Measurements from ENCODE around the gene CTNNBL1. TPM values are rescaled to one million over a fixed set of nuclear protein-coding genes. Genes with fewer than 3 reads are reported as not detected.

Gene CTNNBL1
- total RNA-seq, 4 donors from 2014 or later: 15.3 to 31.5 (median 27.2) TPM

DNA sequence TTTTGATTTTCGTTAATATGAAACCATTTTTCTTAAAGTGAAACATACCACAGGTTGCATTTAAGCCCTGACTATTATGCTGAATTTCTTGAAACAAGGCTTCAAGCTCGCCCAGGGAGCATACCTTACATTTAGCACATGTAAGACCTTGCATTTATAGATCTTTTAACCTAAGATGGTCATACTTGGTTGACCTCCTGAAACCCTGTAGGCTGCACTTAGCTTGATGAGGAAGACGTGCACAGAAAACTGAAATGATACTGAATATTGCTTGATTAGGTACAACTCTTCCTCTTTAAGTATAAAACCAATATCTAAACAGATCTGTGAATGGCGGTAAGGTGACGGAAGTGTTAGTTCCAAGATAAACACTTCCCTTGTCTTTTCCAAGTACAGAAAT, 82.2 kb downstream of the CTNNBL1 start:
- TF ChIP-seq POLR2A (IDR thresholded peaks at IDR 0.05): no peak
- TF ChIP-seq, protein P1, sequence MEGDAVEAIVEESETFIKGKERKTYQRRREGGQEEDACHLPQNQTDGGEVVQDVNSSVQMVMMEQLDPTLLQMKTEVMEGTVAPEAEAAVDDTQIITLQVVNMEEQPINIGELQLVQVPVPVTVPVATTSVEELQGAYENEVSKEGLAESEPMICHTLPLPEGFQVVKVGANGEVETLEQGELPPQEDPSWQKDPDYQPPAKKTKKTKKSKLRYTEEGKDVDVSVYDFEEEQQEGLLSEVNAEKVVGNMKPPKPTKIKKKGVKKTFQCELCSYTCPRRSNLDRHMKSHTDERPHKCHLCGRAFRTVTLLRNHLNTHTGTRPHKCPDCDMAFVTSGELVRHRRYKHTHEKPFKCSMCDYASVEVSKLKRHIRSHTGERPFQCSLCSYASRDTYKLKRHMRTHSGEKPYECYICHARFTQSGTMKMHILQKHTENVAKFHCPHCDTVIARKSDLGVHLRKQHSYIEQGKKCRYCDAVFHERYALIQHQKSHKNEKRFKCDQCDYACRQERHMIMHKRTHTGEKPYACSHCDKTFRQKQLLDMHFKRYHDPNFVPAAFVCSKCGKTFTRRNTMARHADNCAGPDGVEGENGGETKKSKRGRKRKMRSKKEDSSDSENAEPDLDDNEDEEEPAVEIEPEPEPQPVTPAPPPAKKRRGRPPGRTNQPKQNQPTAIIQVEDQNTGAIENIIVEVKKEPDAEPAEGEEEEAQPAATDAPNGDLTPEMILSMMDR (IDR thresholded peaks at IDR 0.05): no peak
- intact Hi-C loops (cut with DNase I): no loop called here
- Histone ChIP-seq H3K36me3 (peaks cover 0 to 62% (median 0%) of the 10 kb centered on the region in 3 donors), H3K27me3 (no peaks in the 10 kb centered on the region), H3K9me3 (no peaks in the 10 kb centered on the region), H3K4me1 (peaks cover 0 to 15% (median 0%) of the 10 kb centered on the region in 3 donors), H3K4me3 (no peak overlapping the region), H3K27ac (no peak overlapping the region)
- 84 to 89% methylated on average over 5 of the region's 5 CpGs for WGBS, 2 donors
- no peak for DNase-seq

DNA sequence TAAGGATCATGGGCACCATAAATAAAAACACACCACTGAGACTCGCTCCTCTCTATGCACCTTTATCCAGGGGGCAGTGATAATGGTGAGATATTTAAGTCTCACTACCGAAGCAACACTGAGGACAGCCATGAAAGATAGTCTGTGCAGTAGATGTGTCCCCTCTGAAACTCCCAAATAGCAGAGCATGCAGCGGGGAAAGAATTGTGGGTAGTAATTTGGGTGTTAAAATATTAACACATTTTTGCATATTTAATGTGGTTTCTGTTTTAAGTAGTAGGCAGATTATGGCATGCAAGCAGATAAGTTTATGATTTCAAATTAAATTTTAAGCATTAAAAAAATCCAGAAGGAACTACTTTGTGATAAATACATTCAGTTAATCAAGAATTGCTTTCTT, 82.7 kb downstream of the CTNNBL1 start:
- no peaks in the 10 kb centered on the region for H3K27me3 ChIP-seq
- peaks cover 0 to 62% (median 0%) of the 10 kb centered on the region in 3 donors for H3K36me3 ChIP-seq
- intact Hi-C loops (cut with DNase I): no loop called here
- DNase-seq: no peak
- WGBS, 2 donors: 92 to 94% methylated on average over 3 of the region's 3 CpGs
- TF ChIP-seq, protein P1 (IDR thresholded peaks at IDR 0.05): no peak
- no peak for TF ChIP-seq POLR2A (IDR thresholded peaks at IDR 0.05)
- no peak overlapping the region for H3K4me3 ChIP-seq
- H3K9me3 ChIP-seq: no peaks in the 10 kb centered on the region
- no peak overlapping the region for H3K27ac ChIP-seq
- peaks cover 0 to 15% (median 0%) of the 10 kb centered on the region in 3 donors for H3K4me1 ChIP-seq

DNA sequence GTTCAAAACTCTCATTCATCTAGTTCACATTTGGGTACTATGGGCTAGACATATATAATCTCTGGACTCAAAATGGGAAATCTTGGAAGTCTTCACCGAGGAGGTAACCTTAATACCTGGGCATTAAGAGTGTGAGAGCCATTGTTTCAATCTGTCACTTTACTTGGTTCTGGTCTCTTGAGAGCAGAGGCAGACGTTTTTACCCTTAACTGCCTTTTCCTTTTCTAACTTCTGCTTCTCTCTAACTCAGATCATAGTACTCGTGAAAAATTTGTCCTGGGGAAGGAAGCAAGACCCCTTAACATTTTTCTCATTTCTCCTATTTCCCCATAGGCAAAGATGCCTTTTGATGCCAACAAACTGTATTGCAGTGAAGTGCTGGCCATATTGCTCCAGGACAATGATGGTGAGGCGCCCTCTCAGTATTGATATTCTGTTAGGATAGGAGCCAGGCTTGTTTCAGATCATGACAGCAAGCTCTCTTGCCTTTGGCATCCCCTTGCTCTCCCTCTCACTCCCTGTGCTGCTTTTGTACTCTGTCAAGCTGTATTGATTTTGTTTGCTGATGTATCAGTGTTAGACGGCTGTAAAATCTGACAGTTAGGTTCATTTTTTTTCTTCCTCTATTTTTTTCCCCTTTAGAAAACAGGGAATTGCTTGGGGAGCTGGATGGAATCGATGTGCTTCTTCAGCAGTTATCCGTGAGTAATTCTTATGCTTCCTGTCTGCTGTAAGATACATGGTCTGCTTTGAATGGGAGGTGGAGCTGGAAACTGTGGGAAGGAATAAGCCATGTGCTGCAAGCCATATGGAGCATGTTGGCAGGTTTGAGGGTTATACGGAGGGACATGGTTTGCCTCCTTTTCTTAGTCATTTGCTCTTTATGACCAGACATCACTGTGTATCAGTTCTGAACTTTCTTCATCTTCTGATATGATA, 83.5 kb downstream of the CTNNBL1 start:
- no peak overlapping the region for H3K27ac ChIP-seq
- H3K36me3 ChIP-seq: peaks cover 0 to 64% (median 0%) of the 10 kb centered on the region in 3 donors
- no peaks in the 10 kb centered on the region for H3K27me3 ChIP-seq
- no peaks in the 10 kb centered on the region for H3K9me3 ChIP-seq
- no peak overlapping the region for H3K4me3 ChIP-seq
- WGBS, 2 donors: 80 to 85% methylated on average over 8 of the region's 8 CpGs
- DNase-seq: no peak
- intact Hi-C loops (cut with DNase I): no loop called here
- peaks cover 0 to 15% (median 0%) of the 10 kb centered on the region in 3 donors for H3K4me1 ChIP-seq
- TF ChIP-seq, protein P1 (IDR thresholded peaks at IDR 0.05): no peak
- no peak for TF ChIP-seq POLR2A (IDR thresholded peaks at IDR 0.05)

DNA sequence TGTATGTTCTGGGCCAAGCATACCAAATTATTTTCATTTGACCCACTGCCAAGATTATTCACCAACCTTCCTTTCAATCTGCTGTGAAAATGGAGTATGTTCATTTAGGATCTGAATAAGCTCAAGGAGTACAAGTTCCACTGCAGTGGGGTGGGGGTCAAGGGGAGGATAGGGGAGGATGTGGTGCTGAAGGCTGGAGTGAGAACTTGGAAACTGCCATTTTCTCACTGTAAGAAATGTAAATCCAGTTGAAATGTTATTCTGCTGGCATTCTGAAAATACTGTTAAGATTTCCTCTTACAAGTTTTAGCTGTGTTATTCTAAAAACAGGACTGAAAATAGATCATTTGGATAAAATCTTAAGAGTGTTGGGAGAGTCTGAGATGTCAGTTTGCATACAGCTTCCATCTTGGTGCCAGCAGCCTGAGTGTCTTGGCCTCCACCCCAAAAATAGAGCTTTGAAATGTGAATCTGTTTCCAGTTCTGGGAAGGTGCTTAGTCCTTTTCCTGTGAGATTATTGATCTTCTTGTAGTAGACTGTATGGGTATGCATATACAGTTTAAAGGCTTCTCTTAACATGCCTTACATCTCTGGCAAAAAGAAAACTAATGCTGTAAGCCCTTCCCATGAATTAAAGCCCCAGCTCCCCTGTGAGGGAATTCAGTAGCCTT, 84.3 kb downstream of the CTNNBL1 start:
- intact Hi-C loops (cut with DNase I): no loop called here

More for the DNA sequence above, 84.3 kb downstream of the CTNNBL1 start:
- no peak overlapping the region for H3K27ac ChIP-seq
- H3K36me3 ChIP-seq: peaks cover 0 to 62% (median 0%) of the 10 kb centered on the region in 3 donors
- no peak overlapping the region for H3K4me3 ChIP-seq
- no peaks in the 10 kb centered on the region for H3K27me3 ChIP-seq
- H3K4me1 ChIP-seq: peaks cover 0 to 11% (median 0%) of the 10 kb centered on the region in 3 donors
- TF ChIP-seq POLR2A (IDR thresholded peaks at IDR 0.05): no peak
- TF ChIP-seq, protein P1 (IDR thresholded peaks at IDR 0.05): no peak
- no peaks in the 10 kb centered on the region for H3K9me3 ChIP-seq
- no peak for DNase-seq
